HepG2 (cell line): ENCODE data around the gene PRKCSH.

Experiments used
- NCOA2 ChIP-seq: sonication (generic); formaldehyde crosslinking; IDR thresholded peaks from 2 replicates; pipeline ENCODE4 v1.8.0; 2022; ENCODE audit warnings: inconsistent platforms
- TF ChIP-seq, protein P1 (sequence below): sonication (generic); formaldehyde crosslinking; IDR thresholded peaks from 2 replicates; pipeline ENCODE4 v1.4.0; 2020; ENCODE audit warnings: missing genetic modification reagents, borderline replicate concordance

GRCh38 chr19:11447347-11448262 is 12.2 kb downstream of the PRKCSH start:
- TF ChIP-seq NCOA2, result no peak
- TF ChIP-seq, protein P1, sequence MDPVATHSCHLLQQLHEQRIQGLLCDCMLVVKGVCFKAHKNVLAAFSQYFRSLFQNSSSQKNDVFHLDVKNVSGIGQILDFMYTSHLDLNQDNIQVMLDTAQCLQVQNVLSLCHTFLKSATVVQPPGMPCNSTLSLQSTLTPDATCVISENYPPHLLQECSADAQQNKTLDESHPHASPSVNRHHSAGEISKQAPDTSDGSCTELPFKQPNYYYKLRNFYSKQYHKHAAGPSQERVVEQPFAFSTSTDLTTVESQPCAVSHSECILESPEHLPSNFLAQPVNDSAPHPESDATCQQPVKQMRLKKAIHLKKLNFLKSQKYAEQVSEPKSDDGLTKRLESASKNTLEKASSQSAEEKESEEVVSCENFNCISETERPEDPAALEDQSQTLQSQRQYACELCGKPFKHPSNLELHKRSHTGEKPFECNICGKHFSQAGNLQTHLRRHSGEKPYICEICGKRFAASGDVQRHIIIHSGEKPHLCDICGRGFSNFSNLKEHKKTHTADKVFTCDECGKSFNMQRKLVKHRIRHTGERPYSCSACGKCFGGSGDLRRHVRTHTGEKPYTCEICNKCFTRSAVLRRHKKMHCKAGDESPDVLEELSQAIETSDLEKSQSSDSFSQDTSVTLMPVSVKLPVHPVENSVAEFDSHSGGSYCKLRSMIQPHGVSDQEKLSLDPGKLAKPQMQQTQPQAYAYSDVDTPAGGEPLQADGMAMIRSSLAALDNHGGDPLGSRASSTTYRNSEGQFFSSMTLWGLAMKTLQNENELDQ (CRISPR knock-in tag), result no peak
